CD4-positive, alpha-beta T cell treated with Interleukin-6 at 100 ng/mL for 8 hours (primary cell): ENCODE results near the gene KLHDC8A.
A peak's percentile ranks its signal among the peaks of the same experiment; 100 is the strongest.
"Not testable (repeated sequence)": the region's sequence is repeated elsewhere in the genome, so short reads cannot be mapped to it uniquely, and the experiment has no call there.

ENCODE experiments used
- DNase-seq: peaks from one replicate; pipeline ENCODE4 v3.0.0-alpha.2; 2020; ENCODE audit warnings: mixed read lengths, low spot score

KLHDC8A gene

GRCh38 chr1:205317311-205317917 lies 39.3 kb downstream of the KLHDC8A start:
- no peak for DNase-seq

GRCh38 chr1:205316161-205316566 lies 40.6 kb downstream of the KLHDC8A start:
- DNase-seq: no peak

GRCh38 chr1:205315008-205315618 lies 41.6 kb downstream of the KLHDC8A start:
- DNase-seq: no peak

GRCh38 chr1:205313563-205314308 lies 43.0 kb downstream of the KLHDC8A start:
- DNase-seq: peak; percentile 36

GRCh38 chr1:205312866-205313562 lies 43.7 kb downstream of the KLHDC8A start:
- no peak for DNase-seq

GRCh38 chr1:205310976-205311704 lies 45.6 kb downstream of the KLHDC8A start:
- no peak for DNase-seq

GRCh38 chr1:205309741-205310140 lies 47.0 kb downstream of the KLHDC8A start:
- no peak for DNase-seq

GRCh38 chr1:205306929-205307566 lies 49.7 kb downstream of the KLHDC8A start:
- DNase-seq: no peak

GRCh38 chr1:205304695-205305070 lies 52.0 kb downstream of the KLHDC8A start:
- DNase-seq: no peak

- no peak for DNase-seq
Measured at GRCh38 chr1:205304046-205304694, 52.6 kb downstream of the KLHDC8A start.

- DNase-seq: no peak
Measured at GRCh38 chr1:205303247-205303888, 53.4 kb downstream of the KLHDC8A start.

- DNase-seq: no peak
Measured at GRCh38 chr1:205301842-205302588, 54.7 kb downstream of the KLHDC8A start.

- no peak for DNase-seq
Measured at GRCh38 chr1:205301205-205301821, 55.4 kb downstream of the KLHDC8A start.

GRCh38 chr1:205300149-205300548 lies 56.6 kb downstream of the KLHDC8A start:
- no peak for DNase-seq

- DNase-seq: no peak
Measured at GRCh38 chr1:205298191-205298994, 58.3 kb downstream of the KLHDC8A start.

- not testable (repeated sequence) for DNase-seq
Measured at GRCh38 chr1:205297546-205298177, 59.1 kb downstream of the KLHDC8A start.

GRCh38 chr1:205296154-205296553 lies 60.6 kb downstream of the KLHDC8A start:
- DNase-seq: no peak

GRCh38 chr1:205294934-205295333 lies 61.8 kb downstream of the KLHDC8A start:
- DNase-seq: no peak
